ENCODE results near the gene AQP7.

Gene AQP7

DNA sequence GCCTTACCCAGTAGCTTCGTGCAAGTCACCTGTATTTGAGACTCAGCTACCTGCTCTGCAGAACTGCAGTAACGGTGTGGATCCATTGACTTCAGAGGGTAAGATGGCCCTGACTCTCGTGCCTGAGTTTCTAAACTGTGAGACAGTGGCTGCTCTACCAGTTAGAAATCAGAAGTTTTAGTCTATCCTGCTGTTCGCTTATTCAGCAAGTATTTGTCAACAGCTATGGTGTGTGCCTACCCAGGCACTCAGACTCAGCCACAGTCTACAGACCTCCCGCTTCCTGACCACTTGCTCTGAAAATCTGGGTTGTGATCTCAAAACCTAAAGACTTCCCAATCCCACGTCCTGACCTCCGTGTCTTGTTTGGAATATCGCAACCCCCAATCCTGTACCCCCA, 31.5 kb upstream of the AQP7 start:
- TF ChIP-seq, protein P1, sequence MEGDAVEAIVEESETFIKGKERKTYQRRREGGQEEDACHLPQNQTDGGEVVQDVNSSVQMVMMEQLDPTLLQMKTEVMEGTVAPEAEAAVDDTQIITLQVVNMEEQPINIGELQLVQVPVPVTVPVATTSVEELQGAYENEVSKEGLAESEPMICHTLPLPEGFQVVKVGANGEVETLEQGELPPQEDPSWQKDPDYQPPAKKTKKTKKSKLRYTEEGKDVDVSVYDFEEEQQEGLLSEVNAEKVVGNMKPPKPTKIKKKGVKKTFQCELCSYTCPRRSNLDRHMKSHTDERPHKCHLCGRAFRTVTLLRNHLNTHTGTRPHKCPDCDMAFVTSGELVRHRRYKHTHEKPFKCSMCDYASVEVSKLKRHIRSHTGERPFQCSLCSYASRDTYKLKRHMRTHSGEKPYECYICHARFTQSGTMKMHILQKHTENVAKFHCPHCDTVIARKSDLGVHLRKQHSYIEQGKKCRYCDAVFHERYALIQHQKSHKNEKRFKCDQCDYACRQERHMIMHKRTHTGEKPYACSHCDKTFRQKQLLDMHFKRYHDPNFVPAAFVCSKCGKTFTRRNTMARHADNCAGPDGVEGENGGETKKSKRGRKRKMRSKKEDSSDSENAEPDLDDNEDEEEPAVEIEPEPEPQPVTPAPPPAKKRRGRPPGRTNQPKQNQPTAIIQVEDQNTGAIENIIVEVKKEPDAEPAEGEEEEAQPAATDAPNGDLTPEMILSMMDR (IDR thresholded peaks at IDR 0.05; ENCODE audit: poor library complexity, severe bottlenecking): no peak
- peaks cover 3% of the 10 kb centered on the region for H3K4me1 ChIP-seq (ENCODE audit: insufficient read depth, poor library complexity, severe bottlenecking)
- no peak overlapping the region for H3K4me3 ChIP-seq (ENCODE audit: severe bottlenecking)
- no peaks in the 10 kb centered on the region for H3K27me3 ChIP-seq (ENCODE audit: insufficient read depth, poor library complexity, severe bottlenecking)
- H3K36me3 ChIP-seq (ENCODE audit: low read depth): no peaks in the 10 kb centered on the region
- ATAC-seq (ENCODE audit: low read depth) (no peak), DNase-seq (ENCODE audit: low spot score) (no peak)
- no peak overlapping the region for H3K27ac ChIP-seq (ENCODE audit: poor library complexity, severe bottlenecking)
- no peaks in the 10 kb centered on the region for H3K9me3 ChIP-seq (ENCODE audit: severe bottlenecking)

- no peak overlapping the region for H3K27ac ChIP-seq (ENCODE audit: poor library complexity, severe bottlenecking)
- peaks cover 3% of the 10 kb centered on the region for H3K4me1 ChIP-seq (ENCODE audit: insufficient read depth, poor library complexity, severe bottlenecking)
- ATAC-seq (ENCODE audit: low read depth) (no peak), DNase-seq (ENCODE audit: low spot score) (no peak)
- H3K9me3 ChIP-seq (ENCODE audit: severe bottlenecking): no peaks in the 10 kb centered on the region
- no peaks in the 10 kb centered on the region for H3K36me3 ChIP-seq (ENCODE audit: low read depth)
- no peak overlapping the region for H3K4me3 ChIP-seq (ENCODE audit: severe bottlenecking)
- TF ChIP-seq, protein P1 (IDR thresholded peaks at IDR 0.05; ENCODE audit: poor library complexity, severe bottlenecking): no peak
- no peaks in the 10 kb centered on the region for H3K27me3 ChIP-seq (ENCODE audit: insufficient read depth, poor library complexity, severe bottlenecking)
These were observed 29.1 kb upstream of the AQP7 start for GRCh38 chr9:33431420-33431819.

DNA sequence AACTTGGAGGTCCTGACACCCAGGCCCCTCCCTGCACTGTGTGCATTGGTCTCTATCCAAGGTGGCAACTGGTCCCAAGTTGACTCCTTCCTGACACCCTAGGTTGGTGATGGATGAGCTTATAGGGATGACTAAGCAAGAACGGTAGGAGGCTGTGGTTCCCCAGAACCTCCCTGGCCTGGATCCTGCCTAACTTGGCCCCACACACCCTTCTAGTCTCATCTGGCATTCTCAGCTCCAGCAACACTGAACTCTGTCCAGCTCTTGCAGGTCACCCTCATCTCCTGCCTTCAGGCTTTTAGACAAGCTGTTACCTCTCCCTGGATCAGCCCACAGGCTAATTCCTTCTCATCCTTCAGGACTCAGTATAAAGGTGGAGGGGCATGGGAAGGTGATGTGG, 28.6 kb upstream of the AQP7 start:
- no peak for ATAC-seq (ENCODE audit: low read depth)

GRCh38 chr9:33429256-33429985, 27.1 kb upstream of the AQP7 start:
- DNase-seq (ENCODE audit: low spot score): no peak
- H3K27ac ChIP-seq (ENCODE audit: poor library complexity, severe bottlenecking): no peak overlapping the region
- H3K36me3 ChIP-seq (ENCODE audit: low read depth): no peaks in the 10 kb centered on the region
- H3K9me3 ChIP-seq (ENCODE audit: severe bottlenecking): no peaks in the 10 kb centered on the region
- H3K27me3 ChIP-seq (ENCODE audit: insufficient read depth, poor library complexity, severe bottlenecking): no peaks in the 10 kb centered on the region
- TF ChIP-seq, protein P1 (IDR thresholded peaks at IDR 0.05; ENCODE audit: poor library complexity, severe bottlenecking): no peak
- H3K4me1 ChIP-seq (ENCODE audit: insufficient read depth, poor library complexity, severe bottlenecking): peaks cover 3% of the 10 kb centered on the region
- ATAC-seq (ENCODE audit: low read depth): no peak; the same call in 2 of the 3 replicates
- no peak overlapping the region for H3K4me3 ChIP-seq (ENCODE audit: severe bottlenecking)

More for the DNA sequence above, 28.6 kb upstream of the AQP7 start:
- no peak overlapping the region for H3K27ac ChIP-seq (ENCODE audit: poor library complexity, severe bottlenecking)
- no peak for DNase-seq (ENCODE audit: low spot score)
- H3K9me3 ChIP-seq (ENCODE audit: severe bottlenecking): no peaks in the 10 kb centered on the region
- peaks cover 3% of the 10 kb centered on the region for H3K4me1 ChIP-seq (ENCODE audit: insufficient read depth, poor library complexity, severe bottlenecking)
- no peaks in the 10 kb centered on the region for H3K27me3 ChIP-seq (ENCODE audit: insufficient read depth, poor library complexity, severe bottlenecking)
- H3K4me3 ChIP-seq (ENCODE audit: severe bottlenecking): no peak overlapping the region
- H3K36me3 ChIP-seq (ENCODE audit: low read depth): no peaks in the 10 kb centered on the region
- TF ChIP-seq, protein P1 (IDR thresholded peaks at IDR 0.05; ENCODE audit: poor library complexity, severe bottlenecking): no peak

GRCh38 chr9:33426843-33427293, 24.5 kb upstream of the AQP7 start:
- Histone ChIP-seq H3K4me1 (ENCODE audit: insufficient read depth, poor library complexity, severe bottlenecking) (peaks cover 3% of the 10 kb centered on the region), H3K4me3 (ENCODE audit: severe bottlenecking) (no peak overlapping the region), H3K27ac (ENCODE audit: poor library complexity, severe bottlenecking) (no peak overlapping the region), H3K9me3 (ENCODE audit: severe bottlenecking) (no peaks in the 10 kb centered on the region), H3K27me3 (ENCODE audit: insufficient read depth, poor library complexity, severe bottlenecking) (no peaks in the 10 kb centered on the region), H3K36me3 (ENCODE audit: low read depth) (no peaks in the 10 kb centered on the region)
- TF ChIP-seq, protein P1 (IDR thresholded peaks at IDR 0.05; ENCODE audit: poor library complexity, severe bottlenecking): no peak
- ATAC-seq (ENCODE audit: low read depth) (peak; percentile 44; the same call in 1 of the 3 replicates), DNase-seq (ENCODE audit: low spot score) (no peak)
